ENCODE results near the gene MED13L. TPM values are rescaled to one million over a fixed set of nuclear protein-coding genes. Genes with fewer than 3 reads are reported as not detected.

MED13L gene
- total and polyA plus RNA-seq, 2 of the 8 experiments (the other 6 are each of a cell fraction or from before 2014, with no cell fraction given): 15.9 to 51.7 TPM

DNA sequence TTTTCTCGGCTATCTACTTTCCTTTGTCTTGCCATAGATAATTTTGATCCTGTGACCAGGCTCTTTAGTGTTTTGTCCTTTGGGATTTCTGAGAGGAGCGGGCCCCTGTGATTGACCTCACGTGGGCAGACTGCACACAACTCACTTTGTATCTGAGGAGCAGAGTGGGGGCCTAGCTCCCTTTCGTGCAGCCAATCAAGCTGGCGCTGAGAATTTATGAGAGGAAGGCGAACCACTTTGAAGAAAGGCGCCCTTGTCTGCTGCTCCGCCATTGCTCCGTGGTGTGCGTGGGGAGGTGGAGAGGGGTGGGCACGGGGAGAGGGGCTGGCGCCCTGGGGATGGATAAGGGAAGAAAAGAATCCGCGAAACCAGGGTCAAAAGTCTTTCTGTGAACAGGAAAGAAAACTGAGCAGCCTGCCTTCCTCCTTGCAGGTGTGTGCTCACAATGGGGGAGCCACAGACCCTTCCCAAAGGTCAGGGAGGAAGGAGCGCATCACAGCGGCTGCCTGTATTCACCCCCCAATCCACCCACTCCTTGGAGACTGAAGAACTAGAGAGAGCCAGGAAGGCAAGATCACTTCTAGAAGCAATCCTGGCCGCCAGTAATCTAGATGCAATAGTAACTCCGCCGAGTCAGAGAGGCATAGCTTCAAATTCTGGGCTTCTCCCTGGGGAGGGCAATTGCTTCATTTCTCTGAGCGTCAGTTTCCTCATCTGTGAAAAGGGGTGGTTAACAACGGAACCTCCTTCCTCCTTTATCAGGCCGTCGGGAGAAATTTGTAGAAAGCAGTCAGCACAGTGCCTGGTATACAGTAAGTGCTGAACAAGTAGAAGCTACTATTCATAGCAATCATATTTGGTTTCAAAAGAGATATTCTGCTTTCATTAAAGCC lies 24.9 kb upstream of the MED13L start:
- no peak for FAIRE-seq
- no peak overlapping the region for H2AK5ac ChIP-seq (ENCODE audit: low read depth, low read length)
- H2BK5ac ChIP-seq (ENCODE audit: low read depth, low read length): no peak overlapping the region
- no peak overlapping the region for H3K4me2 ChIP-seq (ENCODE audit: insufficient read depth in 1 of 2, low read depth in 2 of 2, low read length in 2 of 2)
- no peaks in the 10 kb centered on the region for H3K9me3 ChIP-seq (ENCODE audit: insufficient read depth in 2 of 2, low read depth in 1 of 2, low read length in 1 of 2)
- no peak overlapping the region for H2BK12ac ChIP-seq (ENCODE audit: low read depth, low read length)
- H3K4me1 ChIP-seq (replicated peaks in 1 of 4; ENCODE audit: control insufficient read depth in 3 of 4, insufficient read depth in 4 of 4, low read length in 3 of 4): peaks cover 0 to 3% (median 1%) of the 10 kb centered on the region in 4 experiments; a peak in 2 of 7 replicates
- H3K4me3 ChIP-seq (ENCODE audit: extremely low read depth in 1 of 4, insufficient read depth in 2 of 4, low read depth in 3 of 4, low read length in 4 of 4): no peak overlapping the region
- H3K9ac ChIP-seq (replicated peaks in 1 of 4; ENCODE audit: extremely low read depth in 1 of 4, low read depth in 3 of 4, low read length in 3 of 4): no peak overlapping the region; a peak in 1 of 7 replicates
- no peak overlapping the region for H3K23ac ChIP-seq (ENCODE audit: insufficient read length)
- POLR2A ChIA-PET (ENCODE audit: partially characterized antibody): interaction anchor here (1.1 kb wide), 1 partner anchor 15 kb away, joined by 4 read pairs; no protein-coding TSS in a partner anchor
- H3K36me3 ChIP-seq (ENCODE audit: control insufficient read depth in 2 of 4, insufficient read depth in 4 of 4, low read length in 3 of 4): no peaks in the 10 kb centered on the region
- WGBS, 2 experiments (ENCODE audit: extremely low coverage in 1 of 2, insufficient coverage in 1 of 2, insufficient read length in 1 of 2, insufficient replicate concordance in 2 of 2, low coverage in 1 of 2, low lambda C conversion rate in 2 of 2, missing lambda C conversion rate in 1 of 2): 82% methylated on average over 15 of the region's 23 CpGs; no CpG with 5 or more reads in 1 of the 2 experiments
- H2BK15ac ChIP-seq (ENCODE audit: low read length): no peak overlapping the region
- no peak overlapping the region for H3K14ac ChIP-seq (ENCODE audit: insufficient read length)
- no peaks in the 10 kb centered on the region for H3K79me2 ChIP-seq (ENCODE audit: control insufficient read depth in 1 of 2, insufficient read depth in 2 of 2, low read length in 2 of 2)
- no peaks in the 10 kb centered on the region for H3K79me1 ChIP-seq (ENCODE audit: low read depth, low read length)
- no peak for DNase-seq (ENCODE audit: low read depth in 1 of 2, low spot score in 2 of 2)
- H4K91ac ChIP-seq (replicated peaks; ENCODE audit: insufficient read length, low read length): no peak overlapping the region
- no peak overlapping the region for H3K18ac ChIP-seq (ENCODE audit: extremely low read depth, low read length)
- H4K5ac ChIP-seq (ENCODE audit: insufficient read length, low read depth, low read length): no peak overlapping the region
- H2BK120ac ChIP-seq (replicated peaks; ENCODE audit: low read depth, low read length): no peak overlapping the region
- H3K27me3 ChIP-seq (replicated peaks in 1 of 4; ENCODE audit: control insufficient read depth in 3 of 4, extremely low read depth in 1 of 4, insufficient read depth in 3 of 4, low read length in 3 of 4): no peaks in the 10 kb centered on the region
- no peak overlapping the region for H3K4ac ChIP-seq (replicated peaks; ENCODE audit: insufficient read length, low read depth, low read length)
- H4K8ac ChIP-seq (ENCODE audit: extremely low read depth, insufficient read depth, low read length): no peak overlapping the region
- peak overlapping the region; percentile 21; the same call in 1 of the 2 replicates for H2BK20ac ChIP-seq (ENCODE audit: low read length)
- H3K23me2 ChIP-seq (ENCODE audit: low read depth, low read length): no peaks in the 10 kb centered on the region
- no peak overlapping the region for H3K56ac ChIP-seq (replicated peaks; ENCODE audit: insufficient read length, low read depth, low read length)
- no peak overlapping the region for H3K27ac ChIP-seq (ENCODE audit: low read depth, low read length)
- CTCF ChIA-PET (ENCODE audit: partially characterized antibody): interaction anchor here (0.5 to 1.2 kb wide), 4 partner anchors 9 to 297 kb away, joined by 3 to 4 read pairs (median 3); no protein-coding TSS in a partner anchor
- peak overlapping the region; percentile 86 for H2AFZ ChIP-seq (ENCODE audit: low read length)
- no peaks in the 10 kb centered on the region for H4K20me1 ChIP-seq (replicated peaks in 1 of 2; ENCODE audit: control insufficient read depth in 1 of 2, insufficient read depth in 2 of 2, low read length in 2 of 2)
- TF ChIP-seq, protein P1, sequence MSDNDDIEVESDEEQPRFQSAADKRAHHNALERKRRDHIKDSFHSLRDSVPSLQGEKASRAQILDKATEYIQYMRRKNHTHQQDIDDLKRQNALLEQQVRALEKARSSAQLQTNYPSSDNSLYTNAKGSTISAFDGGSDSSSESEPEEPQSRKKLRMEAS (IDR thresholded peaks at IDR 0.05): no peak
- TF ChIP-seq HDAC6 (IDR thresholded peaks at IDR 0.05; ENCODE audit: low read depth, low read length) (no peak), KDM5A (IDR thresholded peaks at IDR 0.05; ENCODE audit: low read length) (no peak), KDM1A (IDR thresholded peaks at IDR 0.05; ENCODE audit: borderline replicate concordance, low read length) (no peak), CHD1 (IDR thresholded peaks at IDR 0.05; ENCODE audit: low read depth, low read length) (no peak), CREB1 (IDR thresholded peaks at IDR 0.05) (no peak), RFX5 (IDR thresholded peaks at IDR 0.05; ENCODE audit: borderline replicate concordance, low read depth, low read length) (no peak), SIN3A (conservative IDR thresholded peaks at IDR 0.05 in 1 of 2, IDR thresholded peaks at IDR 0.05 in 1 of 2; ENCODE audit: low read depth in 1 of 2, low read length in 2 of 2) (no peak), RNF2 (IDR thresholded peaks at IDR 0.05; ENCODE audit: borderline replicate concordance, low read depth, low read length, missing control alignments, poor library complexity, severe bottlenecking) (no peak), JUND (IDR thresholded peaks at IDR 0.05; ENCODE audit: low read length) (no peak)
- TF ChIP-seq, protein P2, sequence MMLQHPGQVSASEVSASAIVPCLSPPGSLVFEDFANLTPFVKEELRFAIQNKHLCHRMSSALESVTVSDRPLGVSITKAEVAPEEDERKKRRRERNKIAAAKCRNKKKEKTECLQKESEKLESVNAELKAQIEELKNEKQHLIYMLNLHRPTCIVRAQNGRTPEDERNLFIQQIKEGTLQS (IDR thresholded peaks at IDR 0.05; ENCODE audit: insufficient read depth, low read depth, low read length): no peak
